Lower lobe of right lung (tissue), 2 donors: ENCODE measurements around the gene C15orf39. TPM values are rescaled to one million over a fixed set of nuclear protein-coding genes. Genes with fewer than 3 reads are reported as not detected.

Source experiments
- ATAC-seq, 2 donors: fragments of 200-7000 bp; cut with Tn5 transposase; one replicate each; pipeline ENCODE4 v1.9.1; 2020 to 2022; ENCODE audit warnings: mild to moderate bottlenecking in 2 of 2, moderate library complexity in 2 of 2
- DNase-seq: peaks from one replicate; pipeline ENCODE4 v3.0.0-alpha.2; 2020
- H3K27ac ChIP-seq: fragments of 200-600 bp; one replicate; pipeline ENCODE4 v1.8.0; 2022
- H3K27me3 ChIP-seq: fragments of 200-600 bp; one replicate; pipeline ENCODE4 v1.8.0; 2022; ENCODE audit warnings: low read depth
- H3K36me3 ChIP-seq: fragments of 200-600 bp; one replicate; pipeline ENCODE4 v1.8.0; 2022; ENCODE audit warnings: mild to moderate bottlenecking
- H3K4me1 ChIP-seq: fragments of 200-600 bp; one replicate; pipeline ENCODE4 v1.8.0; 2022
- H3K4me3 ChIP-seq: fragments of 200-600 bp; one replicate; pipeline ENCODE4 v1.8.0; 2022; ENCODE audit warnings: mild to moderate bottlenecking
- H3K9me3 ChIP-seq: fragments of 200-600 bp; one replicate; pipeline ENCODE4 v1.8.0; 2022
- intact Hi-C: fragments of 100-400 bp; cut with DNase I; formaldehyde crosslinking; loops from one replicate; pipeline ENCODE4 v1.11.0; 2022
- total RNA-seq: library from RNA; stranded (reverse); fragmentation: NEBNext Ultra II Directional; extraction: Animal tissue kit (Norgen Biotek cat#: 25700); gene quantifications from one replicate; pipeline ENCODE4 v1.2.1, GENCODE V29; 2021
- TF ChIP-seq, protein P1 (sequence below): fragments of 200-600 bp; IDR thresholded peaks from one replicate; pipeline ENCODE4 v1.8.0; 2022; ENCODE audit warnings: antibody characterized with exemption, mild to moderate bottlenecking
- donor health status: DM: no; HTN: yes; CAD: no; lungs with severe emphysema.

The C15orf39 gene
- total RNA-seq, 1 donor from 2014 or later: 36.3 TPM

DNA sequence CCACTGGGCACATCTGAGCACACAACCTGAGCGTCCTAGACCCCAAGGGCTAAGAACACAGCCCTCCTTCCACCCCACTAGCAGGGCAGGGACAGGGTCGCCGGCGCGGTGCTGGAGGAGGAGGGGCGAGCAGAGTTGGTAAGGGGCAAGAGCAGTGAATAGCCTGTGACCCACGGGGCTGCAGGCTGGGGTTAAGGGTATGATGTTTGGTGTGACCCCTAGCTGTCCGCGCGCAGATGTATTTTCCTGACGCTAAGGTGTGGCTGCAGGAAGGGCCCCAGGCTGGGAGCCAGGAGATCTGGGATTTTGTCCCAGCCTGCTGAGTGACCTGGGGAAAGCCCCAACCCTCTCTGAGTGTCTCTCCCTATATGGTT is 1.3 kb upstream of the C15orf39 start:
- Histone ChIP-seq H3K36me3 (no peaks in the 10 kb centered on the region), H3K4me3 (peak overlapping the region; percentile 98), H3K27ac (peak overlapping the region; percentile 99), H3K9me3 (no peaks in the 10 kb centered on the region), H3K4me1 (peaks cover 57% of the 10 kb centered on the region), H3K27me3 (no peaks in the 10 kb centered on the region)
- DNase-seq: no peak
- ATAC-seq: no peak
- intact Hi-C loops: no loop called here
- TF ChIP-seq, protein P1, sequence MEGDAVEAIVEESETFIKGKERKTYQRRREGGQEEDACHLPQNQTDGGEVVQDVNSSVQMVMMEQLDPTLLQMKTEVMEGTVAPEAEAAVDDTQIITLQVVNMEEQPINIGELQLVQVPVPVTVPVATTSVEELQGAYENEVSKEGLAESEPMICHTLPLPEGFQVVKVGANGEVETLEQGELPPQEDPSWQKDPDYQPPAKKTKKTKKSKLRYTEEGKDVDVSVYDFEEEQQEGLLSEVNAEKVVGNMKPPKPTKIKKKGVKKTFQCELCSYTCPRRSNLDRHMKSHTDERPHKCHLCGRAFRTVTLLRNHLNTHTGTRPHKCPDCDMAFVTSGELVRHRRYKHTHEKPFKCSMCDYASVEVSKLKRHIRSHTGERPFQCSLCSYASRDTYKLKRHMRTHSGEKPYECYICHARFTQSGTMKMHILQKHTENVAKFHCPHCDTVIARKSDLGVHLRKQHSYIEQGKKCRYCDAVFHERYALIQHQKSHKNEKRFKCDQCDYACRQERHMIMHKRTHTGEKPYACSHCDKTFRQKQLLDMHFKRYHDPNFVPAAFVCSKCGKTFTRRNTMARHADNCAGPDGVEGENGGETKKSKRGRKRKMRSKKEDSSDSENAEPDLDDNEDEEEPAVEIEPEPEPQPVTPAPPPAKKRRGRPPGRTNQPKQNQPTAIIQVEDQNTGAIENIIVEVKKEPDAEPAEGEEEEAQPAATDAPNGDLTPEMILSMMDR: no peak

DNA sequence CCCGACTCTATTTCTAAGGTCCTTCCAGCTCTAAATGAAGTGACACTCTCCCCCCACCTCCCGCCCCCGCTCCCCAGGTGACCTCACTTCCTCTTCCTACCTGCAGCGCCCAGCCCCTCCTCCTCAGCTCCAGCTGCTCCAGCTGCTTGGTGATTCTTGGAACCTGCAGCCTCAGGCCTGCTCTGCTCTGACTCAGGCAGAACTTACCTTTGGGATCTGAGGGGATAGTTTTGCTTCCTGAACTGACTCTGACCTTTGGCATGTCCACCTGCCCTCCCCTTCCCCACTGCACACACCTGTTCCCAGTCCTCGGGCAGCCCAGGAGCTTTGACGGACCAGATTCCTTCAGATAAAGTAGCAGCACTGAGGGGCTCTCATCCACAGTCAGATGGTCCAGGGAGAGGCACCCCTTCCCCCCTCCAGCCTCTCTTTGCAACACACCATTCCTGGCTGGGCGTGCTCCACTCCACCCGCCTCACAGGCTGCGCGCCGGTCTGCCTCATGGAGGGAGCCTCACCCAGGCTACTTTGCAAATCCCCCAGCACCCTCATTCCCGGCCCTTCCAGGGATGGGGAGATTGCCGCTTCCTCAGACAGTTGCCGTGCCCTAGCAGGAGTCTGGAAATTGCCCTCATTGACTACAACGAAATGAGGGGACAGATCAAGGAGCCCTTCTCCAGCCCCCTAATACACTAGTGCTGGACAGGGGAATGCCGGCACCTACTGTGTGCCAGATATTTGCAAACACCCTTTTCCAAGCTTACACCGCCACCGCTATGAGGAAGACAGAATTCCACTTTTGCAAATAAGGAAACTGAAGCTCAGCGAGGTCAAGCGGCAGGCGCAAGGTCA is 692 bp upstream of the C15orf39 start:
- ATAC-seq: peak; percentile 23 to 44
- Histone ChIP-seq H3K27me3 (no peaks in the 10 kb centered on the region), H3K36me3 (peaks cover 2% of the 10 kb centered on the region), H3K4me1 (peaks cover 54% of the 10 kb centered on the region), H3K9me3 (no peaks in the 10 kb centered on the region), H3K27ac (peak overlapping the region; percentile 99), H3K4me3 (peak overlapping the region; percentile 98)
- TF ChIP-seq, protein P1: no peak
- intact Hi-C loops: no loop called here
- DNase-seq: peak; percentile 83

DNA sequence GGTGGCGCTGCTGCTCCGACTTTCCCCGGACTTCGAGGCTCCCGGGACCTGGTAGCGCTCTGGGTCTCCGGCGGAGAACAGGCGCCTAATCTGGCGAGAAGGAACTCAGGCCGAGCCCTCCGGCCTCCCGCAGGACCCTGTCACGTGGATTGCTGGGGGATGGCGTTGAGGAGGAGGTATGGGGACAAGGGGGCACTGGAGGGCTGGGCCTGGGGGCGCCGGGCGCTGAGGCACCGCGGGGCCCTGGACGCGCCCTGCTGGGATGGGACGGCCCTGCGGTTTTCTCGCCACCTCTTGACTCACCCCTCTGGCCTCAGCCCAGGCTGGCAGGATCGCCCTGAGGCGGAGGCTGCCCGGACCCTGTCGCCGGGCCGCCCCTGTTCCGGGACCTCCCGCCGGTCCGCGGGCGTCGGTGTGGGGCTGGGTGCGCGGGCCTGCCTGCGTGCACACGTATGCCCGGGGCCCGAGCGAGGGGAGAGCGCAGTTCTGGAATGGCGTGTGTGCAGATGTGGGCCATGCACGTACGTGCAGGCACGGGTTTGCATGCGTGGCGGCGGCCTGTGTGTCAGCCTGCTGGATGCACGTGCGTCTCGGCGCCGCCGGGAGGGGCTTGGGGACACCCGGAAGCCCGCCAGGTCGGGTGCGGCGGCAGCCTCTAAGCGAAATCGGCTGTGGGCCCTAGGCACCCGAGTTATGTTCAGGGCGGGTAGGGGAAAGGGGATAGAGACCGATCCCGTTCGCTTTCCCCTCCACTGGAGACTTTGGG is 752 bp downstream of the C15orf39 start:
- H3K27me3 ChIP-seq: no peaks in the 10 kb centered on the region
- peaks cover 16% of the 10 kb centered on the region for H3K36me3 ChIP-seq
- TF ChIP-seq, protein P1: no peak
- ATAC-seq (peak; percentile 58 to 62), DNase-seq (peak; percentile 91)
- H3K4me1 ChIP-seq: peaks cover 52% of the 10 kb centered on the region
- peak overlapping the region; percentile 99 for H3K27ac ChIP-seq
- peak overlapping the region; percentile 98 for H3K4me3 ChIP-seq
- intact Hi-C loops: no loop called here
- no peaks in the 10 kb centered on the region for H3K9me3 ChIP-seq

DNA sequence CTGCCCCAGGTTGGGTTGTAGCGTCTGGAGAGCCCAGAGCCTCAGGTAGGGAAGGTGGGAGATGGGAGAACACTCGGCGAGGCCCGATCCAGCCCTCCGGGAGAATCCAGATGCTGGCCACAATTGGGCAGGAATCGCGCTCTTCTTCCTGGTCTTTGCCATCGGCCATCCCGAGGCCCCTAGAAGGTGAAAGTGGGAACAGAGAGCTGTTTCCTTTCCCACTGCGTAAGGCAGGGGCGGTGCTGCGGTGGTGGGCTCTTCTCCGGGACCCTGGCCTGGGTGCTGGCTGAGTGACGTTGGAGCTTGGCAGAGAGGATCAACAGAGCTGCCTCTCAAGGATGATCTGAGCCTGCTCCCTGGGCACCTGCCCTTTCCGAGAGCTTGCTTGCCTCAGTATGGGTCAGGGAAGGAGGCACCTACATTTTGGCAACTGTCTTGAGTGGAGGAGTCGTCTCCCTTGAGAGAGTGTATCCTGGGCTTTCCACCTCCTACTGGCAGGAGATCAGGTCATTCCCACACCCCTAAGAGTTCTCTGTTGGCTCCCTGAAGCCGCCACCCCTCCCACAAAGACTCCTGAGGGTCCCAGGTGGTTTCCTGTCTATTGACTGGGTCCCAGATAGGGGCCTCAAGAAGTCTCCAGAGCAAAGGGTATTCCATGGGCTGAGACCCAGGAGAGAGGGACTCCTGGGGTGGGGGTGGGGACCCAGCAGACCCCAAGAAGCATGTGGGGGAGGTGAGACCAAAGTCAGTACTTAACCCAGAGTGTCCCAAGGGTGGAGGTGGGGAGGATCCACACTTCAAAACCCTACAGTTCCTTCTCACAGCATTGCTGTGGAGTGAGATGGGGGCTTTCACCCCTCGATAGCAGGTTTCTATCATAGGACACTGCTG is 1.6 kb downstream of the C15orf39 start:
- H3K27me3 ChIP-seq: no peaks in the 10 kb centered on the region
- TF ChIP-seq, protein P1: no peak
- peaks cover 52% of the 10 kb centered on the region for H3K4me1 ChIP-seq
- peaks cover 24% of the 10 kb centered on the region for H3K36me3 ChIP-seq
- DNase-seq: no peak
- intact Hi-C loops: no loop called here
- no peaks in the 10 kb centered on the region for H3K9me3 ChIP-seq
- peak overlapping the region; percentile 99 for H3K27ac ChIP-seq
- H3K4me3 ChIP-seq: peak overlapping the region; percentile 98
- no peak for ATAC-seq

DNA sequence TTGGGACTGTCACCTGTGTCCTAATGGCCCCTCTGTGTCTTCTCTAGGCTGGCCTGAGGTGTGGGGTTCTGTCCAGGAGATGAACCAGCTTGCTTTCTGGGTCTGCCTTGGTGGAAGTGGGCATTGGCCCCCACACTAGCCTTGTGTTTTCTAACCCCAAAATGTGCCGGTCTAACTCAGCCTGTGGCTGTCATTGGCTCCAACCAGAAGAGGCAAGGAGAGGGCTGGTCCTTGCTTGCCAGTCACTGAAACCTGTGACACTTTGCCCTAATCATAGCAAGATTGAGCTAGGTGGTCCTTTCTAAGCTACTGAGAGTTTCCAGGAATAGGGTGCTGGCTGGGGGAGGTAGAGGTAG is 2.2 kb downstream of the C15orf39 start:
- peaks cover 31% of the 10 kb centered on the region for H3K36me3 ChIP-seq
- intact Hi-C loops: no loop called here
- no peaks in the 10 kb centered on the region for H3K9me3 ChIP-seq
- H3K4me3 ChIP-seq: peak overlapping the region; percentile 98
- peak overlapping the region; percentile 99 for H3K27ac ChIP-seq
- peaks cover 52% of the 10 kb centered on the region for H3K4me1 ChIP-seq
- no peaks in the 10 kb centered on the region for H3K27me3 ChIP-seq
- TF ChIP-seq, protein P1: no peak
- ATAC-seq (no peak), DNase-seq (no peak)
